ENCODE results near the gene CCDC152. TPM values are rescaled to one million over a fixed set of nuclear protein-coding genes. Genes with fewer than 3 reads are reported as not detected.

Gene CCDC152
- total RNA-seq, 1 donor: 5.8 TPM

GRCh38 chr5:42804717-42805339 lies 48.2 kb downstream of the CCDC152 start:
- TF ChIP-seq CTCF (IDR thresholded peaks at IDR 0.05; ENCODE audit: insufficient read depth, low read length): no peak
- no peak overlapping the region for H3K4me3 ChIP-seq (ENCODE audit: low read depth, low read length)
- no peak for DNase-seq (ENCODE audit: low read depth)

DNA sequence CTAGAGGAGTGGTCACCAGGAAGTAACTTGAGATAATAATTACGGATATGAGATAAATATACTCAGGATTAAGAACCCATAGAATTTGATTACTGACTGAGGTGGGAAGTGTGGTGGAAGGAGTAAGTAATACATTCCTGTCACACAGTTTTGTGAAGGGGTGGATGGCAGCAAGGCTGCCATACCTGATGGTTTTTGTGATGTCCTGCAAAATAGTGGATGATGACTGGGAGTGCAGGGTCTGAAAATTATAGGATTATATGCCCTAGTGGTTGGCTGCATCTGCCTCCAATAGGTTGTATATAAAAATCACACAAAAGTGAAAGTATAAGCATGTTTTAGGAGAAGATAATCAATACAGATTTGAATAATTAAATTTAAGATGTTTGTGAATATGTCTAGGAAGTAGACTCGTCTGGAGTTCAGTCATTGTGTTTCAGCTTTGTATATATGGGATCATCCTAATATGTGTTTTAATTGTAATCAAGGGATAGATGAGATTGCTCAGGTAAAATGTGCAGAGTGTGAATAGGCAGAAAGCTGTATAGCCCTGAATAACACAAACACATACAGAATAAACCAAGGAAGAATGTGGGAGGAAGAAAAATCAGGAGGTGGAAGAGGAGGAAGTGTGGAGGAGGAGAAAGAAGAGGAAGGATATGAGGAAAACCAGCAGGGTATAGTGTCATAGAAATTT lies 49.5 kb downstream of the CCDC152 start:
- DNase-seq (ENCODE audit: low read depth): no peak
- no peak overlapping the region for H3K4me3 ChIP-seq (ENCODE audit: low read depth, low read length)
- TF ChIP-seq CTCF (IDR thresholded peaks at IDR 0.05; ENCODE audit: insufficient read depth, low read length): no peak

DNA sequence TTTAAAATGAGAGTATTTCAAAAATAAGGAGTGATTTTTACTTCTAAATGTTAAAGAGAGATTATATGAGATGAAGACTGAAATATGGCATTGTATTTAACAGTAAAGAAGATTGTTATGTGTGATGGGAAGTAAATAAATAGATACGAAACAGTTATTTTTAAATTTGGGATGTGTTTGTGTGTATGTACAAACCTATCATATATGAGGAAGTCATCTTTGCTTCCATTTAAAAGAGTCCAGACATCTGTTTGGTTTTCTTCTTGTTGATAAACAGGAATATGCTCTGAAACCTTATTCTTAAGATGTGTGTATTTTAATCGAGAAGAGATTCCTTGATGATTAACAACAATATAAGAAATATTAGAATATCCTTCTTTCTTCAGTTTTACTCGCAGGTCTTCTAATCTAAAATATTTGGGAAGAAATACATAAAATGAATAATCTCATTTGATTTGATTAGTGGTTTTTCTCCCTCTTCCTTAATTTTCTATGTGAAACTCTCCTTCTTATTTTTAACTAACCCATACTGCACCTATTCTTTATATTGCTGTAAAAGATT lies 50.2 kb downstream of the CCDC152 start:
- H3K4me3 ChIP-seq (ENCODE audit: low read depth, low read length): no peak overlapping the region
- no peak for DNase-seq (ENCODE audit: low read depth)
- TF ChIP-seq CTCF (IDR thresholded peaks at IDR 0.05; ENCODE audit: insufficient read depth, low read length): no peak

DNA sequence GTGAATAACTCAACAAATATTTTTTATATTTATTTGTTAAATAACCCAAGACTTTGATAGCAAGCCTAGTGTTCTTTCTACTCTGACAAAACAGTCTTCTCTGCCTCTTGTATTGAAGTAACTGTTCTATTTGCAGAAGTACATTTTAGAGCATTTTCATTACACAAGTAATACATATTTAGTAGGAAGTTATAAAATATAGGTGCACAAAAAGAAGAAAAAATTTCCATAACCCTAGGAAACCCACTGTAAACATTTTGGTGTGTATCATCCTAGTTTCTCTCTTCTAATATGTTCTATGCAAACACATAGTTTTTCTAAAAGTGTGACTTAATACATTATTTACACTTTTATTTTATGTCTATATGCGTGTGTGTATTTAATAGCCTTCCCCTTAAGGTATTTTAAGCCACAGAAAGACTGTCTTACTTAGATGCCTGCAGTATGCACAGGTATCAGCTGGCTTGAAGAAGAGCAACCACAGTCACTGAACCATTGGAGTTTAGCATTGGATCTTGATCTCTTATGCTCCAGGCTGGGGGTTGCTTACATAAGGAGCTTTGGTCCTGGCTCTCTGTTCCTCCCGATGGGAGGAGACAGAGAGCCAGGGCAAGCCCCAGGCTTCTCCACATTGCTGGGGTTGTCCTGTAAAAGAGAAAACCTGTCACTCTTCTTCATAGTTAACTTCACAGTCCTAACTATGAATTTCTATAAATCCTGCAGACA lies 51.3 kb downstream of the CCDC152 start:
- TF ChIP-seq CTCF (IDR thresholded peaks at IDR 0.05; ENCODE audit: insufficient read depth, low read length): no peak
- peak; percentile 4 for DNase-seq (ENCODE audit: low read depth)

DNA sequence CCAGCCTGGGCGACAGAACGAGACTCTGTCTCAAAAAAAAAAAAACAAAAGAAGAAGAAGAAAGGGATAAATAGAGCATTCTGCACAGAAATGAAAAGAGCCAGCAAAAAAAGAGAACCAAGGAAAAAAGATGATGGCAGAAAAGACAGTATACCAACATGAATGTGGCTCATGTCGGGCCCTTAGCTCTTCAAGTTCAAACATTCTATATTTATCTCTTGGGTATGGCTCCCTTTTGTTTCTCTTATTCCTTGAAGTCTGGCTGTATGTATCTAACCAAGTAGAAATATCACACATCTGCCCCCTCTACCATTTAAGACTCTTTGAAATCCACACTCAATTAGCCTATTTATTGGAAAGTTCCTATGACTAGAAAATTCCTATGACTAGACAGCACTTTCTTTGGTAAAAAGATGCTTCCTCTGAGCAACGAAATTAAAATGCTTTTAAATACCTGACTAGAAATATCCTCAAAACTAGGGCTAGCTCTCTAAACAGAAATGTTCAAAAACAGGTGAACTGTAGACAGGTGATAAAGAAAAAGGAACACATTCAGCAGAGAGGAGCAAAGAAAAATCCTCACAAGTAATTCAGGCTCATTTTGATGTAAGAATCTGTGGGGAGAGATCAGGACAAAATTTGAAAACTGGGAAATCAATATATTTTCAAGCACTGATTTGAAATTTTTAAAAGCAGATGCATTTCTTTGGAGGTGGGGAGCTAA lies 52.4 kb downstream of the CCDC152 start:
- no peak overlapping the region for H3K4me3 ChIP-seq (ENCODE audit: low read depth, low read length)
- DNase-seq (ENCODE audit: low read depth): no peak
- TF ChIP-seq CTCF (IDR thresholded peaks at IDR 0.05; ENCODE audit: insufficient read depth, low read length): no peak

More for the DNA sequence above, 51.3 kb downstream of the CCDC152 start:
- no peak overlapping the region for H3K4me3 ChIP-seq (ENCODE audit: low read depth, low read length)

DNA sequence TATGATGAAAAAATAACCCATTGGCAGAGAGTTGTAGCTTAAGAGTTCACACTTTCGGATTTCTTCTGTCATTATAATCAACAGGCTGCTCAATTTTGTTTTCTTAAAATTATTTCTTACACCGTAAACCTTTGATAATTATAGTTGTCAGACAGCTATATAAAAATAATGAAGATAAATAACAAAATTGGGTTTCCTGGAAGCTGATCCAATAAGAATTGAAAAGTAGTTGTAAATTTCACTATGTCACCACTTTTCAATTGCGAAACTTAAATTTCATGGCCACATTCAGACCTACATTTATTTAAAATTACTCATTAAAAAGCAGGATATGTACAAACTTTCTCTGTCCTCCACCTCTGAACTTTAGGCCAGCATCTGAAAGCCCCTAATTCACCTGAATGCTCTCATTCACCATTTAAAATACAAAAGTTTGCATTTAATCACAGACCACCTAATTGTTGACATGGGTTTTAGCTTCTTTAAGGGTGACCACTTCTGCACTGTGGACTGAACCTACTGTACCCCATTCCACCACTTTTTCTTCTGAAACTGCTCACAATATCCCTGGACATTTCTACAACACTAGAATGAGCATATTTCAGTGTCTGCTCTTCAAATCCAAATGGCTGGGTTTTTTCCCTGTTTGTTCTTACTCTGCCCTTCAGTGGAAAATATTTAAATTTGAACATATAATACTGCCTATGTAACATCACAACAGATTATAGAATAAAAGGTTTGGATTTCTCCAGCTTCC lies 54.4 kb downstream of the CCDC152 start:
- TF ChIP-seq CTCF (IDR thresholded peaks at IDR 0.05; ENCODE audit: insufficient read depth, low read length): no peak
- DNase-seq (ENCODE audit: low read depth): no peak
- H3K4me3 ChIP-seq (ENCODE audit: low read depth, low read length): no peak overlapping the region

Measured in fibroblast of the aortic adventitia (primary cell).